ENCODE measurements around the gene CCDC43. TPM values are rescaled to one million over a fixed set of nuclear protein-coding genes. Genes with fewer than 3 reads are reported as not detected.
"Not testable (repeated sequence)": the region's sequence is repeated elsewhere in the genome, so short reads cannot be mapped to it uniquely, and the experiment has no call there.

CCDC43 gene
- total RNA-seq, 2 experiments from 2014 or later: 24.0 to 26.3 TPM

DNA sequence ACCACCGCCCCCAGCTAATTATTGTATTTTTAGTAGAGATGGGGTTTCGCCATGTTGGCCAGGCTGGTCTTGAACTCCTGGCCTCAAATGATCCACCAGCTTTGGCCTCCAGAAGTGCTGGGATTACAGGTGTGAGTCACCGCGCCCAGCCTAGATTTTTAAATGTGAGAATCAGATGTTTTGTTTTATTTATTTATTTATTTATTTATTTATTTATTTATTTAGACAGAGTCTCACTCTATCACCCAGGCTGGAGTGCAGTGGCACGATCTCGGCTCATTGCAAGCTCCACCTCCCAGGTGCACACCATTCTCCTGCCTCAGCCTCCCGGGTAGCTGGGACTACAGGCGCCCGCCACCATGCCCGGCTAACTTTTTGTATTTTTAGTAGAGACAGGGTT lies 10.7 kb upstream of the CCDC43 start:
- POLR2A ChIA-PET; H3K4me1 Mint-ChIP-seq (ENCODE audit: low read depth); ATAC-seq; H3K9me3 Mint-ChIP-seq (ENCODE audit: insufficient read depth); H3K36me3 Mint-ChIP-seq (ENCODE audit: low read depth); H3K27me3 Mint-ChIP-seq (ENCODE audit: low read depth); H3K27ac Mint-ChIP-seq; DNase-seq; H3K4me3 Mint-ChIP-seq: not testable (repeated sequence)
- CTCF ChIA-PET: interaction anchor here (1.5 kb wide), 1 partner anchor 10 kb away, joined by 7 read pairs; the partner anchor contains the start of gene CCDC43

DNA sequence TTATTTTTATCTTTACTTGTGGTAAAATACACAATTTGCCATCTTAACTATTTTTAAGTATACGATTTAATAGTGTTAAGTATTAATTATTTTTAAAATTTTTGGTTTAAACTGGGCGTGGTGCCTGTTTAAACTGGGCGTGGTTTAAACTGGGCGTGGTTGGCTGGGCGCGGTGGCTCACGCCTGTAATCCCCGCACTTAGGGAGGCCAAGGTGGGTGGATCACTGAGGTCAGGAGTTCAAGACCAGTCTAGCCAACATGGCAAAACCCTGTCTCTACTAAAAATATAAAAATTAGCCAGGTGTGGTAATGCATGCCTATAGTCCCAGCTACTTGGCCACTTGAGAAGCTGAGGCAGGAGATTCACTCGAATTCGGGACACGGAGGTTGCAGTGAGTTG lies 4.0 kb upstream of the CCDC43 start:
- Mint-ChIP-seq H3K27ac (no peak overlapping the region), H3K27me3 (ENCODE audit: low read depth) (no peaks in the 10 kb centered on the region), H3K9me3 (ENCODE audit: insufficient read depth) (no peaks in the 10 kb centered on the region), H3K4me1 (ENCODE audit: low read depth) (peaks cover 17% of the 10 kb centered on the region), H3K36me3 (ENCODE audit: low read depth) (no peaks in the 10 kb centered on the region), H3K4me3 (no peak overlapping the region)
- ChIA-PET CTCF (no interaction called here), POLR2A (no interaction called here)
- no peak for DNase-seq
- no peak for ATAC-seq

DNA sequence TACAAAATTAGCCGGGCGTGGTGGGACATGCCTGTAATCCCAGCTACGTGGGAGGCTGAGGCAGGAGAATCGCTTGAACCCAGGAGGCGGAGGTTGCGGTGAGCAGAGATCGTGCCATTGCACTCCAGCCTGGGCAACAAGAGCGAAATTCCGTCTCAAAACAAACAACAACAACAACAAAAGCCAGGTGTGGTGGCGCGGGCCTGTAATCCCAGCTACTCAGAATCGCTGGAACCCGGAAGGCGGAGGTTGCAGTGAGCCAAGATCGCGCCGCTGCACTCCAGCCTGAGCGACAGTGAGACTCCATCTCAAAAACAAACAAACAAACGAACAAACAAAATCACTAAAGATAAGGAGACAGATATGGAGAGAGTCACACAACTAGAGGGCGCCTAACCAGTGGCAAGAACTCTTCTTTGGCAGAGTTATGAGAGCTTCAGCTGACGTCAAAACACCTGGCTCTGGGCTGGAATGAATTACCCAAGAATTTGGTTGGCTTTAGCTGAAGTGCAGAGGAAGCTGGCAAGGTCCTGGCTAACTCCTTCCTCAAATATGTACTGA lies 1.2 kb upstream of the CCDC43 start:
- not testable (repeated sequence) for H3K27me3 Mint-ChIP-seq (ENCODE audit: low read depth); ATAC-seq; H3K27ac Mint-ChIP-seq; H3K36me3 Mint-ChIP-seq (ENCODE audit: low read depth); H3K9me3 Mint-ChIP-seq (ENCODE audit: insufficient read depth)
- DNase-seq: peak; percentile 34
- Mint-ChIP-seq H3K4me1 (ENCODE audit: low read depth) (peaks cover 28% of the 10 kb centered on the region), H3K4me3 (peak overlapping the region; percentile 98)
- POLR2A ChIA-PET: interaction anchor here (2.2 to 2.5 kb wide), 2 partner anchors 17 kb away, joined by 6 to 21 read pairs; partner anchors contain the start of gene DBF4B
- CTCF ChIA-PET: interaction anchor here (0.6 to 4.0 kb wide), 13 partner anchors 8 to 187 kb away, joined by 3 to 21 read pairs (median 3); partner anchors contain the start of gene DBF4B

DNA sequence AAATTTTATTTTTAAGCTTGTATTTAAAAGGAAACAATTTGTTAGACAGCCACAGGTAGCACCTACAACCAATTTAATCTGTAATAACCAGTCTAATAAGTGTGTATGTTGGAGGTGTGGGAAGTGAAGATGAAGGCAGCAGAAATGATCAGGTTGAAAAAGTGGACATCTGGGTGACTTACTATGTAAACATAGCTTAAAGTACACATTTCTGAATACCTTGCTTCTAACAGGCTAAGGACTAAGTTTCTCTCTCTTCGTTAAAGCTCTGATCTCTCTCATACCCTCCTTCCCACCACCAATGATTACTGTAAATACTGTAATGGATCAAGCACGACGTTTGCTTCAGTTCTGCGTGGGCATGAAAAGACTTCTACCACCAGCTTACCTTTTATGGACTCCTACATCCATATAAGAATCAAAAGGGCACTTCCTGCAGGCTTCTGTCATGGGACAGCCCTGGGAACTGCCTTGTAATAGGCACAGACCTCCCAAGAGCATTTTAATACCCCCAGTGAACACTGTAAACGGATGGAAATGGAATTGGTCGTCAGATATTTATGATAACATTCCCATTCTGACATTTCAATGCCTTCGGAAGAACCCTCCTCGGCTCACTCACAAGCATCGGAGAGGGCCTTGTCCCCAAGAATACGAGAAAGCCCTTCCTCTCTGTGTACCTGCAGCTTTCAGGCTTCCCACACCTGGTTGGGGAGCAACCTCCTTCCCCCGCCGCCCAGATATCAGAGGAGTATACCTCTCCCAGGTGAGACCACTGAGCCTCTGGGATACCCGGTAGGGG lies 700 bp downstream of the CCDC43 start:
- Mint-ChIP-seq H3K36me3 (ENCODE audit: low read depth) (peaks cover 4% of the 10 kb centered on the region), H3K4me3 (peak overlapping the region; percentile 98), H3K4me1 (ENCODE audit: low read depth) (peaks cover 28% of the 10 kb centered on the region), H3K27ac (peak overlapping the region; percentile 93), H3K9me3 (ENCODE audit: insufficient read depth) (no peaks in the 10 kb centered on the region), H3K27me3 (ENCODE audit: low read depth) (no peaks in the 10 kb centered on the region)
- DNase-seq (no peak), ATAC-seq (peak; percentile 14)
- CTCF ChIA-PET: interaction anchor here (0.8 to 4.0 kb wide), 4 partner anchors 16 to 156 kb away, joined by 5 to 21 read pairs (median 8); partner anchors contain the start of gene DBF4B
- POLR2A ChIA-PET: interaction anchor here (0.6 to 2.5 kb wide), 6 partner anchors 19 to 267 kb away, joined by 3 to 21 read pairs (median 4); partner anchors contain the start of genes DBF4B, EFTUD2 and GPATCH8

DNA sequence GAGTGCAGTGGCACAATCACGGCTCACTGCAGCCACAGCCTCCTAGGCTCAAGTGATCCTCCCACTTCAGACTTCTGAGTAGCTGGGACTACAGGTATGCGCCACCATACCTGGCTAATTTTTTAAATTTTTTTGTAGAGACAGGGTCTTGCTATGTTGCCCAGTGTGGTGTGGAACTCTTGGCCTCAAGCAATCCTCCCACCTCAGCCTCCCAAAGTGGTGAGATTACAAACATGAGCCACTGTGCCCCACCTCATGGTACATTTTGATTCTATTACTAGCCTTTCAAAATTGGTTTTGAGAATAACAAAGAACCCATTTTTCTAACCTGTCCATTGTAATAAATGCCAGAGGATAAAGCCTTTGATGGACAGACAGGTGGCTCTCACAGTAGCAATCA lies 1.4 kb downstream of the CCDC43 start:
- H3K4me3 Mint-ChIP-seq: peak overlapping the region; percentile 98
- ATAC-seq: no peak
- no peak overlapping the region for H3K27ac Mint-ChIP-seq
- ChIA-PET POLR2A (interaction anchor here (1.1 to 2.5 kb wide), 3 partner anchors 20 to 211 kb away, joined by 3 to 21 read pairs (median 6); partner anchors contain the start of genes DBF4B, EFTUD2 and GPATCH8), CTCF (interaction anchor here (0.8 to 4.0 kb wide), 4 partner anchors 16 to 156 kb away, joined by 5 to 21 read pairs (median 8); partner anchors contain the start of gene DBF4B)
- H3K9me3 Mint-ChIP-seq (ENCODE audit: insufficient read depth): no peaks in the 10 kb centered on the region
- peaks cover 31% of the 10 kb centered on the region for H3K4me1 Mint-ChIP-seq (ENCODE audit: low read depth)
- no peaks in the 10 kb centered on the region for H3K27me3 Mint-ChIP-seq (ENCODE audit: low read depth)
- peaks cover 10% of the 10 kb centered on the region for H3K36me3 Mint-ChIP-seq (ENCODE audit: low read depth)
- no peak for DNase-seq

DNA sequence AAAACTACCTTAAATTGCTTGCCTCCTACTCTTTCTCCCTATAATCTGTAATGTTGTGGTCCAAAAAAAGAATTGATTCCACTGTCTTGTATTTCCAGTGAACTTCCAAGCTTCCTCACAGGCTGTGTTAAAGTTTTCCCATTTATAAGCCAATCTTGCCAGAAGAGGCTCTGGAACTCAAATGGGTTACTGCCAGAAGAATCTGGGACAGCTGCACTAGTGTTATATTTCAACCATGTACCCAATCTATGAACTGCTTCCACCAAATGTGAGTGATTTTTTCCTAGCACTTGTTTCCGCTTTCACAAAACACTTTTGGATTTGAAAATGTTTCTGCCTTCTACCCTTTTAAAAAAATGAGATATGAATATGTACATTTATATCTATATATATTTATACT lies 1.8 kb downstream of the CCDC43 start:
- POLR2A ChIA-PET: no interaction called here
- Mint-ChIP-seq H3K4me3 (no peak overlapping the region), H3K9me3 (ENCODE audit: insufficient read depth) (no peaks in the 10 kb centered on the region), H3K27ac (no peak overlapping the region), H3K4me1 (ENCODE audit: low read depth) (peaks cover 31% of the 10 kb centered on the region), H3K27me3 (ENCODE audit: low read depth) (no peaks in the 10 kb centered on the region), H3K36me3 (ENCODE audit: low read depth) (peaks cover 11% of the 10 kb centered on the region)
- CTCF ChIA-PET: interaction anchor here (2.4 to 4.0 kb wide), 2 partner anchors 15 to 21 kb away, joined by 10 to 21 read pairs; partner anchors contain the start of gene DBF4B
- no peak for ATAC-seq
- no peak for DNase-seq

DNA sequence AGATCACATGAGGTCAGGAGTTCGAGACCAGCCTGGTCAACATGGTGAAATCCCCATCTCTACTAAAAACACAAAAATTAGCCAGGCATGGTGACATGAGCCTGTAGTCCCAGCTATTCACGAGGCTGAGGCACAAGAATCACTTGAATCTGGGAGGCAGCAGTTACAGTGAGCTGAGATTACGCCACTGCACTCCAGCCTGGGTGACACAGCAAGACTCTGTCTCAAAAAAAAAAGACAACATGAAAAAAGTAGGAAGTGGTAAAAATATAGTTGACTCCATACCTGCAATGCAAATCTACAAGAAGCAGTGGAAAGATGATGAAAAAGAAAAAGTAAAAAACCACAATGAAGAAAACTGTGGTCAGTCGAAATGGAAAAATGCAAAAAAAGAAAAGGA lies 6.3 kb downstream of the CCDC43 start:
- ATAC-seq; POLR2A ChIA-PET; DNase-seq; H3K9me3 Mint-ChIP-seq (ENCODE audit: insufficient read depth); H3K27me3 Mint-ChIP-seq (ENCODE audit: low read depth); H3K4me3 Mint-ChIP-seq; H3K27ac Mint-ChIP-seq; CTCF ChIA-PET: not testable (repeated sequence)
- Mint-ChIP-seq H3K4me1 (ENCODE audit: low read depth) (peaks cover 12% of the 10 kb centered on the region), H3K36me3 (ENCODE audit: low read depth) (peaks cover 29% of the 10 kb centered on the region)

DNA sequence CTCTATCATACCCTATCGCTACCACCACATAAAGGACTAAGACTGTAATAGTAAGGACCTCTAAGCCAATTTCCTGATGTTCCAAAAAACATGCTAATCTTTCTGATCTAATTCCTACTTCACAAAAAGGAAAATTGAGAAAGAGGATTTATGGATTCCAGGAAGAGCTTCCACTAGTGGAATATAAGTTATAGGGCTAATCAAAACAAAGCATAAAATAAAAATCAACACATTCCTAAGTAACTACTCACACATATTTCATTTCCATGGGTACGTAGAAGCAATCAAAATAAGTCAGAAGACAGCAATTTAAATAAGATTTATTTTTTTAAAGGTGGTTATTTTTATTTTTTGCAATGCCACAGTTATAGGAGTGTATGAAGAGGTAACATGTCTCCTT lies 12.4 kb downstream of the CCDC43 start:
- Mint-ChIP-seq H3K4me1 (ENCODE audit: low read depth) (no peaks in the 10 kb centered on the region), H3K4me3 (no peak overlapping the region), H3K36me3 (ENCODE audit: low read depth) (peaks cover 22% of the 10 kb centered on the region), H3K27ac (no peak overlapping the region), H3K27me3 (ENCODE audit: low read depth) (no peaks in the 10 kb centered on the region), H3K9me3 (ENCODE audit: insufficient read depth) (no peaks in the 10 kb centered on the region)
- ChIA-PET CTCF (no interaction called here), POLR2A (interaction anchor here (0.6 kb wide), 1 partner anchor 28 kb away, joined by 3 read pairs; no protein-coding TSS in a partner anchor)
- no peak for ATAC-seq
- no peak for DNase-seq

DNA sequence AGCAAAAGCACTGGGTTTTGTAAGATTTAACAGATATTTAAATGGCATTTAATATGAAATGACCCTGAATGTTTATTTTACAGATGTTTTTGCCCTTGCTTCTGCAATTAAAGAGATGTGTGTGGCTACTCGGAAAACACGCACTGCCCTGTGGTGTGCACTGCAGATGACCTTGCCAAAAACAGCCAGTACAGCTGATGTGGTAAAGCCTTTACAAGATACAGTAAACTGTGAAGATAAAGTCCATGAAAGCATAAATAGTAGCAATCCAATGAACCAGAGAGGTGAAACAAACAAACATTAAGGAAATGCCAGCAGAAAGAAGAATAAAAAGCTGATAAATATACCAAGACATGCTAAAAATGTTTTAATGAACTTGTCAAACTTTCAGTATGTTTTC lies 15.7 kb downstream of the CCDC43 start:
- ChIA-PET POLR2A (no interaction called here), CTCF (no interaction called here)
- Mint-ChIP-seq H3K9me3 (ENCODE audit: insufficient read depth) (no peaks in the 10 kb centered on the region), H3K27ac (no peak overlapping the region), H3K36me3 (ENCODE audit: low read depth) (peaks cover 8% of the 10 kb centered on the region), H3K27me3 (ENCODE audit: low read depth) (no peaks in the 10 kb centered on the region), H3K4me3 (no peak overlapping the region), H3K4me1 (ENCODE audit: low read depth) (no peaks in the 10 kb centered on the region)
- no peak for DNase-seq
- no peak for ATAC-seq

DNA sequence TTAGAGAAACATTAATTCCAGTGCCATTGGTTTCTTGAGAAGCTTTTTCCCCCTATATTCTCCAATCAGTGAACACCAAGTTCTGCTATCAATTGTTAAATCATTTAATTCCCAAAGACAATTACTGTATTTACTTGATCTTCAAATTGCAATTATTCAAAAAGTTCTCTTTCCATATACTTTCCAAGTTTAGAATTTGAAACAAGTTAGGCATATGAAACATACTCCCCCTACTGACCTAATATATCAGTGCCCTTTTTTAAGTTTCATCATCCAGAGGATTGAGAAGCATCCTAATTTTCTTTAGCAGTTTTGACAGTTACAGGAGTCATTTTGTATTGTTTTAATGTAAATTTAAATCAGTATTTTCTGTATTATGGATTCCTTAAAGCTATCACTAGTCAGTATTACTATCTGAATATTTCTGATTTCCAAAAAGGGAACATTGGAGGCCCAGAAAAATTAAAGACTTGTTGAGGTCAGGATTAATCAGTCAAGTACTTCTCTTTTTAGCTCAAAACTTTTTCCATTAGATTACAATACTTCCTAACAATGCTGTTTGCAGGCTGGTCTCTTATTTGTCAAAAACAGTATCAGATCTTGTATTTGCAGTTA lies 17.0 kb downstream of the CCDC43 start:
- DNase-seq (no peak), ATAC-seq (no peak)
- CTCF ChIA-PET: interaction anchor here (0.8 to 2.2 kb wide), 7 partner anchors 9 to 139 kb away, joined by 3 to 29 read pairs (median 4); no protein-coding TSS in a partner anchor
- Mint-ChIP-seq H3K4me3 (no peak overlapping the region), H3K9me3 (ENCODE audit: insufficient read depth) (no peaks in the 10 kb centered on the region), H3K36me3 (ENCODE audit: low read depth) (peaks cover 3% of the 10 kb centered on the region), H3K27me3 (ENCODE audit: low read depth) (peaks cover 3% of the 10 kb centered on the region), H3K27ac (no peak overlapping the region), H3K4me1 (ENCODE audit: low read depth) (no peaks in the 10 kb centered on the region)
- POLR2A ChIA-PET: no interaction called here

DNA sequence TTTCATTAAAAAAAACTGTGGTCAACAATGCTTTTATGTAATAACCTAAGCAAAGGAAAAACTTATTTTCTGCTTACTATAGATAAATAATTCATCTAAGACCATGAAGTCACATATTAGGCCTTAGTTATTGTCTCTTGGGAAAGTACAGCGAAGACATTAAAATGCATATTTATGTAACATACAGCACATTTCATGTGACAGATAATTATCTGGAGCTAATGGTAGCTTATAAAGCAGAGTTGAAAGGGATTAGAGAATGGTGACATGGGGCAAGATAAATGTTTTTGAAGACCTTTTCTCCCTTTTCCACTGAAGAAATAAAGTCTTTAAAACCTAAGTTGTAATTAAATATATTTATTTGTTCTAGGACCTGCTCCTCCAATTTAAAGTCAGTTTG lies 23.6 kb downstream of the CCDC43 start:
- no peaks in the 10 kb centered on the region for H3K36me3 Mint-ChIP-seq (ENCODE audit: low read depth)
- no peak for DNase-seq
- H3K4me1 Mint-ChIP-seq (ENCODE audit: low read depth): no peaks in the 10 kb centered on the region
- ChIA-PET CTCF (interaction anchor here (1.6 to 2.6 kb wide), 2 partner anchors 132 to 143 kb away, joined by 6 to 10 read pairs; no protein-coding TSS in a partner anchor), POLR2A (no interaction called here)
- no peaks in the 10 kb centered on the region for H3K9me3 Mint-ChIP-seq (ENCODE audit: insufficient read depth)
- H3K4me3 Mint-ChIP-seq: no peak overlapping the region
- H3K27me3 Mint-ChIP-seq (ENCODE audit: low read depth): peaks cover 20% of the 10 kb centered on the region
- no peak overlapping the region for H3K27ac Mint-ChIP-seq
- no peak for ATAC-seq
